ENCODE data around the gene CA10. TPM values are rescaled to one million over a fixed set of nuclear protein-coding genes. Genes with fewer than 3 reads are reported as not detected.

Gene CA10
- total and polyA plus RNA-seq, 2 donors (not counting 3 experiments of a cell fraction or from before 2014, with no cell fraction given), result not detected

- Histone ChIP-seq H3K9ac (replicated peaks; ENCODE audit: extremely low read depth, insufficient read depth, low read length) (no peak overlapping the region), H3K36me3 (ENCODE audit: control insufficient read depth in 2 of 2, extremely low read depth in 1 of 2, insufficient read depth in 2 of 2, low read length in 2 of 2) (no peaks in the 10 kb centered on the region), H3K9me1 (replicated peaks; ENCODE audit: control insufficient read depth, extremely low read depth, insufficient read depth, low read length) (no peaks in the 10 kb centered on the region), H2AFZ (ENCODE audit: low read depth, low read length) (no peak overlapping the region), H3K4me1 (ENCODE audit: control insufficient read depth, extremely low read depth, insufficient read depth, low read length) (no peaks in the 10 kb centered on the region), H3K27ac (ENCODE audit: insufficient read depth, low read depth, low read length) (no peak overlapping the region), H3K9me3 (replicated peaks; ENCODE audit: control insufficient read depth, insufficient read depth, low read length) (no peaks in the 10 kb centered on the region), H4K20me1 (replicated peaks; ENCODE audit: control insufficient read depth, extremely low read depth, insufficient read depth, low read length) (no peaks in the 10 kb centered on the region), H3K27me3 (ENCODE audit: control insufficient read depth in 2 of 2, insufficient read depth in 2 of 2, low read length in 2 of 2) (no peaks in the 10 kb centered on the region), H3K4me3 (replicated peaks in 1 of 3; ENCODE audit: insufficient read depth in 1 of 3, low read depth in 1 of 3, low read length in 3 of 3) (no peak overlapping the region), H3K4me2 (ENCODE audit: insufficient read depth, low read length) (no peak overlapping the region), H3K79me2 (ENCODE audit: control insufficient read depth, insufficient read depth, low read length) (no peaks in the 10 kb centered on the region)
- TF ChIP-seq MAX (IDR thresholded peaks at IDR 0.05; ENCODE audit: insufficient read depth, insufficient read length) (no peak), FOS (IDR thresholded peaks at IDR 0.05; ENCODE audit: borderline replicate concordance, insufficient read depth, low read length) (no peak), POLR2AphosphoS5 (IDR thresholded peaks at IDR 0.05; ENCODE audit: insufficient read depth, low read depth, low read length) (no peak), JUN (IDR thresholded peaks at IDR 0.05; ENCODE audit: borderline replicate concordance, insufficient read depth, insufficient read length, low read depth) (no peak), MYC (IDR thresholded peaks at IDR 0.05; ENCODE audit: low read depth, low read length) (no peak), CTCF (IDR thresholded peaks at IDR 0.05; ENCODE audit: extremely low read depth in 1 of 2, insufficient read depth in 1 of 2, low read depth in 1 of 2, low read length in 2 of 2) (no peak), GATA2 (IDR thresholded peaks at IDR 0.05; ENCODE audit: insufficient read depth, insufficient read length, low read depth, low read length) (no peak)
- POLR2A ChIA-PET, result no interaction called here
- no TSS peak for BruUV-seq (replicated peaks)
- intact Hi-C loops (cut with micrococcal nuclease), result no loop called here
- DNase-seq (ENCODE audit: low read depth, low spot score) (no peak), FAIRE-seq (no peak)
- CTCF ChIA-PET, result no interaction called here
- dilution Hi-C loops (cut with MboI; ENCODE audit: extremely low pct_ligation_motif_present, low sequenced_read_pairs), result no loop called here
Measured at GRCh38 chr17:51580869-51581268, 577.6 kb downstream of the CA10 start.
